ENCODE results near the gene FGD4. TPM values are rescaled to one million over a fixed set of nuclear protein-coding genes. Genes with fewer than 3 reads are reported as not detected.

The FGD4 gene
- total and polyA plus RNA-seq, 9 of the 15 experiments (the other 6 are each of a cell fraction or from before 2014, with no cell fraction given): 0.05 to 0.51 (median 0.27) TPM

DNA sequence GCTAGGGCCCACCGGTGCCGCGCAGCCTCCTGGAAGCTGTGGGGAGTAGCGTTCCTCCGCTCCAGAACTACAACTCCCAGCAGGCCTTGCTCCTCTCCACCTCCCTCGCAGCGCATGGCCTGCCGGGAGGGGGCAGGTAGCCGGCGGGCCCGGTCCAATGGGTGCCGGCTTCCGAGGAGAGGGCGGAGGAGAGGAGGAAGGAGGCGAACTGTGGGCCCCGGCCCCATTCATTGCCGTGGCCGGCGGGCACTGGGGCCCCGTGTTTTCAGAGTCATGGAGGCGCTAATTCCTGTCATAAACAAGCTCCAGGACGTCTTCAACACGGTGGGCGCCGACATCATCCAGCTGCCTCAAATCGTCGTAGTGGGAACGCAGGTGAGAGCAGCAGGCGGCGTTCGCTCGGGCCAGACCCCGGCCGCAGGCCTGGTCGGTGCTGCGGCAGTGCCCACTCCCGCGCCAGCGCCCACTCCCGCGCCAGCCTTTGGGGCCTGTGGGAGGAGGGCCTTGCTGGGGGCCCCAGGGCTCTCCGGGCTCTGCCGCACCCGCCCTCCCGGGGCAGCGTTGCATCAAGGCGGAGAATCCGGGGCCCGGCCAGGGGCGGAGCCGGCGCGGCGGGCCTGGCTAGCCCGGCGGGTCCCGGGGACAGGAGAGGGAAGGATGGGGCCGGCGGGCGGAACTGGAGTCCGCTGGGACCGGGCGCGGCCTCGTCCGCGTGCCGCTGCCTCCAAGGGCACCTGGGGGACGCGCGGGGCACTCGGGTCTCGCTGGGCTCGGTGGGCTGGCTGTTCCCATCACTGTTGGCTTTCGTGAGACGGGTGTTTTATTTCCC is 279.9 kb downstream of the FGD4 start, which contains the start of gene DNM1L (continued):
- TF ChIP-seq, protein P1, sequence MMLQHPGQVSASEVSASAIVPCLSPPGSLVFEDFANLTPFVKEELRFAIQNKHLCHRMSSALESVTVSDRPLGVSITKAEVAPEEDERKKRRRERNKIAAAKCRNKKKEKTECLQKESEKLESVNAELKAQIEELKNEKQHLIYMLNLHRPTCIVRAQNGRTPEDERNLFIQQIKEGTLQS (IDR thresholded peaks at IDR 0.05): no peak
- TF ChIP-seq, protein P1 (CRISPR knock-in tag; conservative IDR thresholded peaks at IDR 0.05): no peak
- TF ChIP-seq NCOA2 (IDR thresholded peaks at IDR 0.05; ENCODE audit: partially characterized antibody in 2 of 2) (no peak), GTF3C2 (IDR thresholded peaks at IDR 0.05; ENCODE audit: borderline replicate concordance, extremely low read depth, insufficient read length) (no peak), ZNF3 (CRISPR knock-in tag; IDR thresholded peaks at IDR 0.05) (no peak), TAF15 (IDR thresholded peaks at IDR 0.05; ENCODE audit: low read depth, low read length) (no peak), ZNF24 (IDR thresholded peaks at IDR 0.05) (no peak), TGIF2 (CRISPR knock-in tag; IDR thresholded peaks at IDR 0.05) (no peak), ZNF174 (CRISPR knock-in tag; IDR thresholded peaks at IDR 0.05) (no peak), ZNF232 (CRISPR knock-in tag; IDR thresholded peaks at IDR 0.05) (no peak), ZFP1 (CRISPR knock-in tag; IDR thresholded peaks at IDR 0.05) (no peak), SRF (CRISPR knock-in tag; IDR thresholded peaks at IDR 0.05) (peak in 1 of 2 experiments; percentile 67; a peak in 2 of 4 replicates), HINFP (tag; conservative IDR thresholded peaks at IDR 0.05; ENCODE audit: low read depth) (no peak), ZNF263 (CRISPR knock-in tag; IDR thresholded peaks at IDR 0.05; ENCODE audit: borderline replicate concordance) (no peak), ETV1 (tag; conservative IDR thresholded peaks at IDR 0.05; ENCODE audit: low read depth) (no peak), SRSF3 (IDR thresholded peaks at IDR 0.05; ENCODE audit: insufficient read depth, low read length) (no peak), ARID3A (IDR thresholded peaks at IDR 0.05; ENCODE audit: borderline replicate concordance, low read depth, low read length) (no peak), EGR1 (conservative IDR thresholded peaks at IDR 0.05) (peak; percentile 77)
- TF ChIP-seq, protein P2, sequence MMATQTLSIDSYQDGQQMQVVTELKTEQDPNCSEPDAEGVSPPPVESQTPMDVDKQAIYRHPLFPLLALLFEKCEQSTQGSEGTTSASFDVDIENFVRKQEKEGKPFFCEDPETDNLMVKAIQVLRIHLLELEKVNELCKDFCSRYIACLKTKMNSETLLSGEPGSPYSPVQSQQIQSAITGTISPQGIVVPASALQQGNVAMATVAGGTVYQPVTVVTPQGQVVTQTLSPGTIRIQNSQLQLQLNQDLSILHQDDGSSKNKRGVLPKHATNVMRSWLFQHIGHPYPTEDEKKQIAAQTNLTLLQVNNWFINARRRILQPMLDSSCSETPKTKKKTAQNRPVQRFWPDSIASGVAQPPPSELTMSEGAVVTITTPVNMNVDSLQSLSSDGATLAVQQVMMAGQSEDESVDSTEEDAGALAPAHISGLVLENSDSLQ (IDR thresholded peaks at IDR 0.05): no peak

Data from K562 (cell line).